Thymus (tissue), 14 donors: ENCODE results near the gene TMEM14A. TPM values are rescaled to one million over a fixed set of nuclear protein-coding genes. Genes with fewer than 3 reads are reported as not detected.
A peak's percentile ranks its signal among the peaks of the same experiment; 100 is the strongest.

Experiments used
- DNase-seq, 9 donors: peaks; one replicate each; pipeline ENCODE4 v3.0.0-alpha.2; 2013; ENCODE audit warnings: low spot score in 9 of 9, low read depth in 6 of 9, missing footprints in 1 of 9
- H3K27ac ChIP-seq, 2 donors: one replicate each; pipeline ENCODE4 v1.5.1; 2013; ENCODE audit warnings: control low read depth in 1 of 2, low read depth in 1 of 2, low read length in 1 of 2, mild to moderate bottlenecking in 1 of 2, moderate library complexity in 1 of 2
- H3K27me3 ChIP-seq, 2 donors: one replicate each; pipeline ENCODE4 v1.5.1; 2013; ENCODE audit warnings: low read length in 1 of 2; ENCODE audit not compliant: control insufficient read depth in 2 of 2, insufficient read depth in 1 of 2
- H3K36me3 ChIP-seq, 2 donors: one replicate each; pipeline ENCODE4 v1.5.1; 2013; ENCODE audit warnings: low read length in 1 of 2, mild to moderate bottlenecking in 1 of 2, moderate library complexity in 1 of 2; ENCODE audit not compliant: control insufficient read depth in 2 of 2, insufficient read depth in 2 of 2
- H3K4me1 ChIP-seq, 2 donors: one replicate each; pipeline ENCODE4 v1.5.1; 2013; ENCODE audit warnings: low read length in 2 of 2; ENCODE audit not compliant: control insufficient read depth in 2 of 2, insufficient read depth in 2 of 2
- H3K4me3 ChIP-seq, 2 donors: one replicate each; pipeline ENCODE4 v1.5.1; 2013; ENCODE audit warnings: low read length in 2 of 2, control low read depth in 1 of 2, mild to moderate bottlenecking in 1 of 2
- H3K9me3 ChIP-seq, 2 donors: one replicate each; pipeline ENCODE4 v1.5.1; 2013; ENCODE audit warnings: low read length in 1 of 2, mild to moderate bottlenecking in 1 of 2; ENCODE audit not compliant: control insufficient read depth in 2 of 2, insufficient read depth in 1 of 2
- WGBS: extraction: QIAGEN DNeasy Blood & Tissue Kit; methylation state at CpG from one replicate; pipeline ENCODE4 v1.1.7; 2013; 5-methylcytosine and 5-hydroxymethylcytosine counted together
- long read RNA-seq, 10 donors: transcript quantifications; one replicate each; lab custom pipeline, GENCODE V29; 2026
- polyA plus RNA-seq: library from polyadenylated mRNA; stranded (reverse); fragments of 200-250 nt; gene quantifications from one replicate; pipeline ENCODE4 v1.2.3, GENCODE V29; 2013
- total RNA-seq: library from RNA; stranded (reverse); fragments of 120-200 nt; gene quantifications from one replicate; pipeline ENCODE4 v1.2.4, GENCODE V29; 2013
- donor health status: healthy.

TMEM14A gene
- 15.1 TPM for total RNA-seq
- 25.1 TPM for polyA plus RNA-seq
- long read RNA-seq, donor 1, partial matches to known transcripts = 0 of 2 reads
- long read RNA-seq, donor 1, other reads (novel, unspliced or antisense) = 0 of 2 reads
- long read RNA-seq, donor 2 = 0 reads
- long read RNA-seq, donor 3, transcript TMEM14A-201 (5 exons, 992 nt) = major isoform, 29 of 29 reads
- long read RNA-seq, donor 3, partial matches to known transcripts = 0 of 29 reads
- long read RNA-seq, donor 3, other reads (novel, unspliced or antisense) = 0 of 29 reads
- long read RNA-seq, donor 4, transcript TMEM14A-201 (5 exons, 992 nt) = major isoform, 13 of 13 reads
- long read RNA-seq, donor 4, partial matches to known transcripts = 0 of 13 reads
- long read RNA-seq, donor 4, other reads (novel, unspliced or antisense) = 0 of 13 reads
- long read RNA-seq, donor 5, transcript TMEM14A-201 (5 exons, 992 nt) = major isoform, 39 of 39 reads
- long read RNA-seq, donor 5, partial matches to known transcripts = 0 of 39 reads
- long read RNA-seq, donor 5, other reads (novel, unspliced or antisense) = 0 of 39 reads
- long read RNA-seq, donor 6, transcript TMEM14A-201 (5 exons, 992 nt) = major isoform, 14 of 14 reads
- long read RNA-seq, donor 6, partial matches to known transcripts = 0 of 14 reads
- long read RNA-seq, donor 6, other reads (novel, unspliced or antisense) = 0 of 14 reads
- long read RNA-seq, donor 7, transcript TMEM14A-201 (5 exons, 992 nt) = major isoform, 17 of 17 reads
- long read RNA-seq, donor 7, partial matches to known transcripts = 0 of 17 reads
- long read RNA-seq, donor 7, other reads (novel, unspliced or antisense) = 0 of 17 reads
- long read RNA-seq, donor 8, transcript TMEM14A-201 (5 exons, 992 nt) = major isoform, 8 of 8 reads
- long read RNA-seq, donor 8, partial matches to known transcripts = 0 of 8 reads
- long read RNA-seq, donor 8, other reads (novel, unspliced or antisense) = 0 of 8 reads
- long read RNA-seq, donor 9, transcript TMEM14A-201 (5 exons, 992 nt) = major isoform, 14 of 14 reads
- long read RNA-seq, donor 9, partial matches to known transcripts = 0 of 14 reads
- long read RNA-seq, donor 9, other reads (novel, unspliced or antisense) = 0 of 14 reads
- long read RNA-seq, donor 10, transcript TMEM14A-201 (5 exons, 992 nt) = major isoform, 12 of 12 reads
- long read RNA-seq, donor 10, partial matches to known transcripts = 0 of 12 reads
- long read RNA-seq, donor 10, other reads (novel, unspliced or antisense) = 0 of 12 reads

GRCh38 chr6:52670502-52671409 is at the start of gene TMEM14A:
TMEM14A (plus strand) TSS chr6:52671113; CDS start chr6:52677103, 5,990 bp downstream.
- Histone ChIP-seq H3K36me3 (no peaks in the 10 kb centered on the region), H3K27ac (peak within 1 kb of the TSS in 1 of 2 donors; percentile 64), H3K4me1 (peaks cover 9 to 11% of the 10 kb centered on the region in 2 donors), H3K27me3 (no peaks in the 10 kb centered on the region), H3K9me3 (peaks cover 0 to 2% of the 10 kb centered on the region in 2 donors), H3K4me3 (peak within 1 kb of the TSS; percentile 69 to 78)
- 5% methylated on average over 42 of the region's 42 CpGs for WGBS
- peak; percentile 67 to 92 (median 80) for DNase-seq

- 99% methylated on average over 1 of the region's 1 CpG for WGBS
Measured at GRCh38 chr6:52621631-52622030, 49.3 kb upstream of the TMEM14A start.

GRCh38 chr6:52622810-52623209 is 48.1 kb upstream of the TMEM14A start:
- no peaks in the 10 kb centered on the region for H3K27me3 ChIP-seq
- H3K27ac ChIP-seq = no peak overlapping the region
- no peak for DNase-seq
- no peaks in the 10 kb centered on the region for H3K4me1 ChIP-seq
- H3K36me3 ChIP-seq = no peaks in the 10 kb centered on the region
- H3K4me3 ChIP-seq = no peak overlapping the region
- WGBS = over 99% methylated on average over 2 of the region's 2 CpGs
- H3K9me3 ChIP-seq = no peaks in the 10 kb centered on the region

More at GRCh38 chr6:52621631-52622030, 49.3 kb upstream of the TMEM14A start:
- Histone ChIP-seq H3K27me3 (no peaks in the 10 kb centered on the region), H3K4me3 (no peak overlapping the region), H3K9me3 (no peaks in the 10 kb centered on the region), H3K36me3 (no peaks in the 10 kb centered on the region), H3K4me1 (no peaks in the 10 kb centered on the region), H3K27ac (no peak overlapping the region)
- DNase-seq = no peak

GRCh38 chr6:52632011-52632410 is 38.9 kb upstream of the TMEM14A start:
- DNase-seq = no peak
- 91% methylated on average over 1 of the region's 1 CpG for WGBS

GRCh38 chr6:52634211-52634610 is 36.7 kb upstream of the TMEM14A start:
- no peaks in the 10 kb centered on the region for H3K27me3 ChIP-seq
- H3K36me3 ChIP-seq = no peaks in the 10 kb centered on the region
- H3K4me1 ChIP-seq = no peaks in the 10 kb centered on the region
- no peak for DNase-seq
- no peak overlapping the region for H3K27ac ChIP-seq
- H3K4me3 ChIP-seq = no peak overlapping the region
- H3K9me3 ChIP-seq = no peaks in the 10 kb centered on the region
- WGBS = 95% methylated on average over 3 of the region's 3 CpGs

More at GRCh38 chr6:52632011-52632410, 38.9 kb upstream of the TMEM14A start:
- H3K4me1 ChIP-seq = no peaks in the 10 kb centered on the region
- H3K36me3 ChIP-seq = no peaks in the 10 kb centered on the region
- no peak overlapping the region for H3K4me3 ChIP-seq
- no peaks in the 10 kb centered on the region for H3K27me3 ChIP-seq
- H3K27ac ChIP-seq = no peak overlapping the region
- no peaks in the 10 kb centered on the region for H3K9me3 ChIP-seq

GRCh38 chr6:52635049-52635577 is 35.8 kb upstream of the TMEM14A start:
- 63% methylated on average over 5 of the region's 5 CpGs for WGBS
- Histone ChIP-seq H3K36me3 (no peaks in the 10 kb centered on the region), H3K27ac (no peak overlapping the region), H3K27me3 (no peaks in the 10 kb centered on the region), H3K9me3 (peaks cover 0 to 2% of the 10 kb centered on the region in 2 donors), H3K4me3 (no peak overlapping the region), H3K4me1 (no peaks in the 10 kb centered on the region)
- peak in 1 of 9 donors; percentile 10 for DNase-seq

- no peaks in the 10 kb centered on the region for H3K4me1 ChIP-seq
- no peak for DNase-seq
- H3K4me3 ChIP-seq = no peak overlapping the region
- WGBS = 93% methylated on average over 2 of the region's 2 CpGs
- H3K27ac ChIP-seq = no peak overlapping the region
- no peaks in the 10 kb centered on the region for H3K36me3 ChIP-seq
- peaks cover 0 to 2% of the 10 kb centered on the region in 2 donors for H3K9me3 ChIP-seq
- no peaks in the 10 kb centered on the region for H3K27me3 ChIP-seq
Measured at GRCh38 chr6:52636830-52637229, 34.1 kb upstream of the TMEM14A start.

- H3K27ac ChIP-seq = no peak overlapping the region
- no peaks in the 10 kb centered on the region for H3K4me1 ChIP-seq
- peaks cover 0 to 2% of the 10 kb centered on the region in 2 donors for H3K9me3 ChIP-seq
- no peak for DNase-seq
- no peaks in the 10 kb centered on the region for H3K36me3 ChIP-seq
- WGBS = 97% methylated on average over 2 of the region's 2 CpGs
- H3K4me3 ChIP-seq = no peak overlapping the region
- no peaks in the 10 kb centered on the region for H3K27me3 ChIP-seq
Measured at GRCh38 chr6:52639493-52639892, 31.4 kb upstream of the TMEM14A start.
